Vagina (tissue), 2 donors: ENCODE data around the gene SSUH2.

Experiments
- POLR2A ChIP-seq, 2 donors: fragments of 450-650 bp; IDR thresholded peaks; one replicate each; pipeline ENCODE4 v1.6.1; 2017; ENCODE audit warnings: antibody characterized with exemption in 2 of 2, mild to moderate bottlenecking in 2 of 2, moderate library complexity in 2 of 2
- POLR2AphosphoS5 ChIP-seq, 2 donors: sonication (generic); formaldehyde crosslinking; IDR thresholded peaks; one replicate each; pipeline ENCODE4 v1.9.0; 2017; ENCODE audit warnings: antibody characterized with exemption in 2 of 2, mild to moderate bottlenecking in 2 of 2, low read depth in 1 of 2; ENCODE audit not compliant: insufficient read depth in 1 of 2
- TF ChIP-seq, protein P1 (sequence below), 3 experiments: fragments of 450-650 bp in 2 of 3; fragments of 200-600 bp in 1 of 3; sonication (generic) in 1 of 3; IDR thresholded peaks; one replicate each; pipeline ENCODE4 v1.5.1; 2017 to 2019; ENCODE audit warnings: antibody characterized with exemption in 3 of 3, mild to moderate bottlenecking in 2 of 3, moderate library complexity in 2 of 3

DNA sequence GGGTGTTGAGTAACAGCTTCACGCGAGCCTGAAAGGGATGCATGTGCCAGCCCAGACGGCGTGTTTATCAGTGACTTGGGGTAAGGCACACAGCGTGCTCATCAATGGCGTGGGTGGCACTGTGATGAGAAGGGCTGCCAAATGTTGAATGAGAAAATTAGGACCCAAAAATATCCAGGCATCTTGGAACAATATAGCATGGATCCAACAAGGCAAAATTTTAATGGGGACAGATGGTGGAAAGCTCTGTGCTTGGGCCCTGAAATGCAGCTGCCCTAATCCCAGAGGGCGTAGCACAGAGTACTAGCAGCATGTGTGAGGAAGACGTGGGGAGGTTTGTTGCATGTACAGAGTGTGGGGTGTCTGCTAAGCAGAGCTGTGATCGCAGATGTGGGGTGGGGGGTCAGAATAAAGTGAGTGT lies 48.9 kb downstream of the SSUH2 start:
- TF ChIP-seq, protein P1, sequence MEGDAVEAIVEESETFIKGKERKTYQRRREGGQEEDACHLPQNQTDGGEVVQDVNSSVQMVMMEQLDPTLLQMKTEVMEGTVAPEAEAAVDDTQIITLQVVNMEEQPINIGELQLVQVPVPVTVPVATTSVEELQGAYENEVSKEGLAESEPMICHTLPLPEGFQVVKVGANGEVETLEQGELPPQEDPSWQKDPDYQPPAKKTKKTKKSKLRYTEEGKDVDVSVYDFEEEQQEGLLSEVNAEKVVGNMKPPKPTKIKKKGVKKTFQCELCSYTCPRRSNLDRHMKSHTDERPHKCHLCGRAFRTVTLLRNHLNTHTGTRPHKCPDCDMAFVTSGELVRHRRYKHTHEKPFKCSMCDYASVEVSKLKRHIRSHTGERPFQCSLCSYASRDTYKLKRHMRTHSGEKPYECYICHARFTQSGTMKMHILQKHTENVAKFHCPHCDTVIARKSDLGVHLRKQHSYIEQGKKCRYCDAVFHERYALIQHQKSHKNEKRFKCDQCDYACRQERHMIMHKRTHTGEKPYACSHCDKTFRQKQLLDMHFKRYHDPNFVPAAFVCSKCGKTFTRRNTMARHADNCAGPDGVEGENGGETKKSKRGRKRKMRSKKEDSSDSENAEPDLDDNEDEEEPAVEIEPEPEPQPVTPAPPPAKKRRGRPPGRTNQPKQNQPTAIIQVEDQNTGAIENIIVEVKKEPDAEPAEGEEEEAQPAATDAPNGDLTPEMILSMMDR (IDR thresholded peaks at IDR 0.05) = no peak
- TF ChIP-seq POLR2AphosphoS5 (IDR thresholded peaks at IDR 0.05; ENCODE audit: insufficient read depth in 1 of 2, low read depth in 1 of 2) = no peak
- no peak for TF ChIP-seq POLR2A (IDR thresholded peaks at IDR 0.05)
